Endothelial cell of umbilical vein (primary cell): ENCODE results near the gene P2RX1. TPM values are rescaled to one million over a fixed set of nuclear protein-coding genes. Genes with fewer than 3 reads are reported as not detected.

Source experiments
- BruUV-seq: library from RNA; stranded (reverse); fragments of 400-500 nt; replicated peaks from 2 replicates; lab custom pipeline; 2021; lab: Mats Ljungman, UMichigan
- CTCF ChIA-PET: fragments of 300-600, 350-600 bp; sonication (Branson Sonifier 250); formaldehyde crosslinking; loops from one replicate; lab custom pipeline; 2021; ENCODE audit warnings: antibody characterized with exemption, inconsistent platforms; lab: Charles Lee
- POLR2A ChIA-PET: fragments of 300-600, 350-600 bp; sonication (Branson Sonifier 250); formaldehyde crosslinking; loops from one replicate; lab custom pipeline; 2021; ENCODE audit warnings: antibody characterized with exemption, inconsistent platforms; lab: Charles Lee
- DNase-seq: peaks from one replicate; pipeline ENCODE4 v3.0.0-alpha.2; 2011; ENCODE audit warnings: low read depth, low spot score
- FAIRE-seq: peaks from 2 replicates; lab custom pipeline; 2011; peaks lifted over from hg19 to GRCh38; lab: Jason Lieb, UNC
- H2AFZ ChIP-seq: 2 replicates; pipeline ENCODE4 v1.6.0; 2012; ENCODE audit warnings: low read depth, low read length, control low read depth, inconsistent platforms
- H3K27ac ChIP-seq: 2 replicates; pipeline ENCODE4 v1.5.1; 2011; ENCODE audit warnings: low read depth, mild to moderate bottlenecking, control low read depth, low read length, moderate library complexity; ENCODE audit not compliant: insufficient read depth
- H3K27me3 ChIP-seq, 2 experiments: 2 replicates each; pipeline versions ENCODE4 v1.6.0 to v1.6.1; 2011; ENCODE audit warnings: low read length in 2 of 2, mixed read lengths in 1 of 2; ENCODE audit not compliant: control insufficient read depth in 2 of 2, insufficient read depth in 2 of 2
- H3K36me3 ChIP-seq, 2 experiments: 2 replicates in 1 of 2; 3 replicates in 1 of 2; pipeline ENCODE4 v1.5.1; 2011; ENCODE audit warnings: low read length in 2 of 2, mild to moderate bottlenecking in 1 of 2, moderate library complexity in 1 of 2; ENCODE audit not compliant: control insufficient read depth in 2 of 2, insufficient read depth in 2 of 2; ENCODE audit errors: extremely low read depth in 1 of 2
- H3K4me1 ChIP-seq: 3 replicates; pipeline ENCODE4 v1.5.1; 2011; ENCODE audit warnings: mild to moderate bottlenecking, low read length; ENCODE audit not compliant: control insufficient read depth, insufficient read depth; ENCODE audit errors: extremely low read depth
- H3K4me2 ChIP-seq: 2 replicates; pipeline ENCODE4 v1.6.1; 2011; ENCODE audit warnings: low read length, control low read depth, mixed read lengths; ENCODE audit not compliant: insufficient read depth
- H3K4me3 ChIP-seq, 3 experiments: fragments of 200-600 bp in 1 of 3; sonication (generic), shearing (Covaris generic) in 1 of 3; replicated peaks in 1 of 3; 2 replicates each; pipeline ENCODE4 v1.5.1; 2011 to 2016; ENCODE audit warnings: control low read depth in 3 of 3, low read length in 3 of 3, mild to moderate bottlenecking in 2 of 3, inconsistent platforms in 1 of 3, low read depth in 1 of 3, moderate library complexity in 1 of 3; ENCODE audit not compliant: insufficient read depth in 1 of 3
- H3K79me2 ChIP-seq: 2 replicates; pipeline ENCODE4 v1.6.0; 2012; ENCODE audit warnings: low read length, inconsistent platforms; ENCODE audit not compliant: control insufficient read depth, insufficient read depth
- H3K9ac ChIP-seq: replicated peaks from 2 replicates; pipeline ENCODE3; 2011; ENCODE audit warnings: low read length, control low read depth; ENCODE audit not compliant: insufficient read depth; ENCODE audit errors: extremely low read depth
- H3K9me1 ChIP-seq: replicated peaks from 3 replicates; pipeline ENCODE4 v1.6.0; 2011; ENCODE audit warnings: mild to moderate bottlenecking, low read length; ENCODE audit not compliant: control insufficient read depth, insufficient read depth; ENCODE audit errors: extremely low read depth
- H3K9me3 ChIP-seq: replicated peaks from 2 replicates; pipeline ENCODE4 v1.5.1; 2012; ENCODE audit warnings: low read length, inconsistent platforms; ENCODE audit not compliant: control insufficient read depth, insufficient read depth
- H4K20me1 ChIP-seq: replicated peaks from 2 replicates; pipeline ENCODE3; 2011; ENCODE audit warnings: mild to moderate bottlenecking, low read length; ENCODE audit not compliant: control insufficient read depth, insufficient read depth; ENCODE audit errors: extremely low read depth
- GATA2 ChIP-seq: IDR thresholded peaks from 2 replicates; pipeline ENCODE4 v1.7.0; 2011; ENCODE audit warnings: low read depth, mild to moderate bottlenecking, moderate library complexity, mixed read lengths, low read length; ENCODE audit not compliant: insufficient read length, insufficient read depth
- JUN ChIP-seq: IDR thresholded peaks from 2 replicates; pipeline ENCODE4 v1.6.1; 2011; ENCODE audit warnings: borderline replicate concordance, low read depth; ENCODE audit not compliant: insufficient read length, insufficient read depth
- POLR2A ChIP-seq: IDR thresholded peaks from 2 replicates; pipeline ENCODE4 v1.6.1; 2012; ENCODE audit warnings: low read depth, mild to moderate bottlenecking, control low read depth, low read length
- dilution Hi-C: fragments of 300-500 bp; cut with MboI; formaldehyde crosslinking; loops from one replicate; pipeline ENCODE4 v1.15.0; 2019; ENCODE audit warnings: low sequenced_read_pairs; ENCODE audit not compliant: extremely low pct_ligation_motif_present
- intact Hi-C: fragments of 100-400 bp; cut with micrococcal nuclease; formaldehyde crosslinking; loops from one replicate; pipeline ENCODE4 v1.10.0; 2022
- polyA plus RNA-seq, 4 experiments: library from polyadenylated mRNA; depleted of rRNA in 3 of 4; stranded (reverse) in 3 of 4; unstranded in 1 of 4; fragments of >200 nt; gene quantifications; 2 replicates each; pipeline versions ENCODE4 v1.2.1 to v1.2.3, GENCODE V29; 2011 to 2012; ENCODE audit warnings: missing spikeins in 1 of 4
- total RNA-seq: library from RNA; stranded (reverse); gene quantifications from 2 replicates; pipeline ENCODE4 v1.2.3, GENCODE V29; 2021
- TF ChIP-seq, protein P1 (sequence below), 2 donors: IDR thresholded peaks; 1 replicate in 1 of 2; 2 replicates in 1 of 2; pipeline ENCODE4 v1.5.1; 2011; ENCODE audit warnings: low read length in 2 of 2, mild to moderate bottlenecking in 2 of 2, moderate library complexity in 2 of 2, control low read depth in 1 of 2, inconsistent platforms in 1 of 2, low read depth in 1 of 2; ENCODE audit not compliant: insufficient read depth in 1 of 2; ENCODE audit errors: extremely low read depth in 1 of 2
- TF ChIP-seq, protein P2 (sequence below): IDR thresholded peaks from 2 replicates; pipeline ENCODE4 v1.6.1; 2011; ENCODE audit not compliant: insufficient read depth, insufficient read length

Gene P2RX1
- total and polyA plus RNA-seq, 2 donors (not counting 3 experiments of a cell fraction or from before 2014, with no cell fraction given) = not detected

DNA sequence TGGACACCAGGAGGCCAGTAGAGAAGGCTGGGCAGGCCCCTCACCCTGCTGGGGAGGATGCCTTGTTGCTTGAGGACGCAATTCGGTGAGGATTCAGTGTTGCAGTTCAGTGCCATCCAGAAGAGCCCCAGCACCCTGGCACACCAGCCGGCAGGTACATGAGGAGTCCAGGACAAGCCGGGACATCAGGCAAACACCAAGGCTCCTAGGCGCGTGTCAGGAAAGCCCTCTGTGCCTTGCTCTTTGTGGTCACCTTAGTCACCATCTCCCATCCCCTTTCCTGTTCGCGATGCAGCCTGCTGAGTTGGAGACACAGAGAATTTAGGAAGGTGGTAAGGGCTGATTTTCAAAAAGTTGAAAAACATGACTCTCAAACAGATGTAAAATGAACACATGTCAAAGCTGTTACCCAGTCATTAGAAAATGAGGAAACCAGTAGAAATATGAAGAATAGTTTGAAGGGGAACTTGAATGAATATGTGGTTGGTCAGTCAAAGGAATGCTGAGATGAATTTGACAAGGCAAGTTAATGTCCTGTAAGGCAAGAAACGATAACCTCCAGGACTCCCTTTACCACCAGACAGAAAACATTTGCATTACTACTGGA, 67.9 kb downstream of the P2RX1 start:
- no peak for FAIRE-seq
- no peak overlapping the region for H3K9ac ChIP-seq
- no peaks in the 10 kb centered on the region for H4K20me1 ChIP-seq
- no peak overlapping the region for H3K27ac ChIP-seq
- peaks cover 0 to 3% of the 10 kb centered on the region in 2 experiments for H3K36me3 ChIP-seq
- dilution Hi-C loops = no loop called here
- intact Hi-C loops = loop anchor here (5.0 kb wide), 1 partner anchor 111 kb away; no protein-coding TSS in a partner anchor
- no peaks in the 10 kb centered on the region for H3K27me3 ChIP-seq
- peaks cover 26% of the 10 kb centered on the region for H3K79me2 ChIP-seq
- H3K4me2 ChIP-seq = no peak overlapping the region
- no peaks in the 10 kb centered on the region for H3K9me3 ChIP-seq
- no TSS peak for BruUV-seq
- no peak for DNase-seq
- no peak overlapping the region for H2AFZ ChIP-seq
- POLR2A ChIA-PET = no interaction called here
- TF ChIP-seq, protein P1, sequence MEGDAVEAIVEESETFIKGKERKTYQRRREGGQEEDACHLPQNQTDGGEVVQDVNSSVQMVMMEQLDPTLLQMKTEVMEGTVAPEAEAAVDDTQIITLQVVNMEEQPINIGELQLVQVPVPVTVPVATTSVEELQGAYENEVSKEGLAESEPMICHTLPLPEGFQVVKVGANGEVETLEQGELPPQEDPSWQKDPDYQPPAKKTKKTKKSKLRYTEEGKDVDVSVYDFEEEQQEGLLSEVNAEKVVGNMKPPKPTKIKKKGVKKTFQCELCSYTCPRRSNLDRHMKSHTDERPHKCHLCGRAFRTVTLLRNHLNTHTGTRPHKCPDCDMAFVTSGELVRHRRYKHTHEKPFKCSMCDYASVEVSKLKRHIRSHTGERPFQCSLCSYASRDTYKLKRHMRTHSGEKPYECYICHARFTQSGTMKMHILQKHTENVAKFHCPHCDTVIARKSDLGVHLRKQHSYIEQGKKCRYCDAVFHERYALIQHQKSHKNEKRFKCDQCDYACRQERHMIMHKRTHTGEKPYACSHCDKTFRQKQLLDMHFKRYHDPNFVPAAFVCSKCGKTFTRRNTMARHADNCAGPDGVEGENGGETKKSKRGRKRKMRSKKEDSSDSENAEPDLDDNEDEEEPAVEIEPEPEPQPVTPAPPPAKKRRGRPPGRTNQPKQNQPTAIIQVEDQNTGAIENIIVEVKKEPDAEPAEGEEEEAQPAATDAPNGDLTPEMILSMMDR (IDR thresholded peaks at IDR 0.05; ENCODE audit: extremely low read depth in 1 of 2, insufficient read depth in 1 of 2, low read depth in 1 of 2, low read length in 2 of 2) = no peak
- TF ChIP-seq POLR2A (no peak), GATA2 (no peak), JUN (no peak)
- TF ChIP-seq, protein P2, sequence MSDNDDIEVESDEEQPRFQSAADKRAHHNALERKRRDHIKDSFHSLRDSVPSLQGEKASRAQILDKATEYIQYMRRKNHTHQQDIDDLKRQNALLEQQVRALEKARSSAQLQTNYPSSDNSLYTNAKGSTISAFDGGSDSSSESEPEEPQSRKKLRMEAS = no peak
- H3K9me1 ChIP-seq = no peaks in the 10 kb centered on the region
- CTCF ChIA-PET = interaction anchor here (5.4 kb wide), 1 partner anchor 111 kb away, joined by 63 read pairs; no protein-coding TSS in a partner anchor
- H3K4me3 ChIP-seq = no peak overlapping the region
- peaks cover 9% of the 10 kb centered on the region for H3K4me1 ChIP-seq
